Activated B cell treated with CpG ODN at 0.5 μM for 24 hours (primary cell): ENCODE results near the gene CYB5A. TPM values are rescaled to one million over a fixed set of nuclear protein-coding genes. Genes with fewer than 3 reads are reported as not detected.

Source experiments
- ATAC-seq: fragments of 200-7000 bp; cut with Tn5 transposase; one replicate; pipeline ENCODE4 v1.10.0; 2021; ENCODE audit warnings: low read depth, mild to moderate bottlenecking, moderate library complexity
- CTCF ChIA-PET: fragments of 350-600 bp; sonication (Branson Sonifier 250); formaldehyde crosslinking; loops from one replicate; lab custom pipeline; 2021; ENCODE audit warnings: antibody characterized with exemption; lab: Charles Lee
- POLR2A ChIA-PET: fragments of 350-600 bp; sonication (Branson Sonifier 250); formaldehyde crosslinking; loops from one replicate; lab custom pipeline; 2021; ENCODE audit warnings: antibody characterized with exemption; lab: Charles Lee
- DNase-seq: peaks from one replicate; pipeline ENCODE4 v3.0.0; 2022
- H3K27ac Mint-ChIP-seq: one replicate; pipeline ENCODE4 v1.8.0; 2020; ENCODE audit warnings: mixed read lengths
- H3K27me3 Mint-ChIP-seq: one replicate; pipeline ENCODE4 v1.8.0; 2021; ENCODE audit warnings: mixed read lengths
- H3K36me3 Mint-ChIP-seq: one replicate; pipeline ENCODE4 v1.8.0; 2021; ENCODE audit warnings: low read depth, mixed read lengths
- H3K4me1 Mint-ChIP-seq: one replicate; pipeline ENCODE4 v1.8.0; 2021; ENCODE audit warnings: mixed read lengths
- H3K4me3 Mint-ChIP-seq: one replicate; pipeline ENCODE4 v1.8.0; 2020; ENCODE audit warnings: mild to moderate bottlenecking, mixed read lengths
- H3K9me3 Mint-ChIP-seq: one replicate; pipeline ENCODE4 v1.8.0; 2020; ENCODE audit warnings: mixed read lengths
- CTCF ChIP-seq: fragments of 200-600 bp; IDR thresholded peaks from one replicate; pipeline ENCODE4 v1.8.0; 2022; ENCODE audit warnings: antibody characterized with exemption, mild to moderate bottlenecking
- intact Hi-C: fragments of 100-400 bp; cut with micrococcal nuclease; formaldehyde crosslinking; loops from one replicate; pipeline ENCODE4 v1.15.1; 2024
- total RNA-seq: library from RNA; stranded (reverse); gene quantifications from 2 replicates; pipeline ENCODE4 v1.2.3, GENCODE V29; 2022

CYB5A gene
- total RNA-seq, 1 donor from 2014 or later = 47.2 TPM

GRCh38 chr18:74215863-74216262, 75.9 kb downstream of the CYB5A start:
- no peaks in the 10 kb centered on the region for H3K36me3 Mint-ChIP-seq
- H3K4me3 Mint-ChIP-seq = no peak overlapping the region
- H3K9me3 Mint-ChIP-seq = no peaks in the 10 kb centered on the region
- no peak for TF ChIP-seq CTCF
- H3K27me3 Mint-ChIP-seq = peaks cover 2% of the 10 kb centered on the region
- CTCF ChIA-PET = no interaction called here
- intact Hi-C loops = no loop called here
- POLR2A ChIA-PET = no interaction called here
- ATAC-seq (no peak), DNase-seq (no peak)
- H3K4me1 Mint-ChIP-seq = no peaks in the 10 kb centered on the region
- no peak overlapping the region for H3K27ac Mint-ChIP-seq

GRCh38 chr18:74213429-74213828, 78.3 kb downstream of the CYB5A start:
- ChIA-PET CTCF (no interaction called here), POLR2A (no interaction called here)
- Mint-ChIP-seq H3K9me3 (no peaks in the 10 kb centered on the region), H3K27me3 (peaks cover 2% of the 10 kb centered on the region), H3K36me3 (no peaks in the 10 kb centered on the region), H3K4me3 (no peak overlapping the region), H3K27ac (no peak overlapping the region), H3K4me1 (no peaks in the 10 kb centered on the region)
- intact Hi-C loops = no loop called here
- TF ChIP-seq CTCF = no peak
- no peak for DNase-seq
- no peak for ATAC-seq

GRCh38 chr18:74204526-74205152, 87.1 kb downstream of the CYB5A start:
- no peak for DNase-seq
- no peak for ATAC-seq
- H3K9me3 Mint-ChIP-seq = no peaks in the 10 kb centered on the region
- no peaks in the 10 kb centered on the region for H3K27me3 Mint-ChIP-seq
- intact Hi-C loops = no loop called here
- H3K36me3 Mint-ChIP-seq = no peaks in the 10 kb centered on the region
- H3K27ac Mint-ChIP-seq = no peak overlapping the region
- ChIA-PET POLR2A (no interaction called here), CTCF (interaction anchor here (1.2 to 2.2 kb wide), 2 partner anchors 138 kb away, joined by 4 to 5 read pairs; no protein-coding TSS in a partner anchor)
- no peak for TF ChIP-seq CTCF
- no peak overlapping the region for H3K4me3 Mint-ChIP-seq
- peaks cover 2% of the 10 kb centered on the region for H3K4me1 Mint-ChIP-seq

GRCh38 chr18:74203811-74204210, 88.0 kb downstream of the CYB5A start:
- Mint-ChIP-seq H3K27me3 (no peaks in the 10 kb centered on the region), H3K4me3 (no peak overlapping the region), H3K36me3 (no peaks in the 10 kb centered on the region), H3K4me1 (peaks cover 4% of the 10 kb centered on the region), H3K27ac (no peak overlapping the region), H3K9me3 (no peaks in the 10 kb centered on the region)
- POLR2A ChIA-PET = interaction anchor here (0.5 kb wide), 1 partner anchor 59 kb away, joined by 3 read pairs; no protein-coding TSS in a partner anchor
- CTCF ChIA-PET = interaction anchor here (1.2 kb wide), 1 partner anchor 139 kb away, joined by 4 read pairs; no protein-coding TSS in a partner anchor
- TF ChIP-seq CTCF = no peak
- ATAC-seq = no peak
- intact Hi-C loops = no loop called here
- DNase-seq = no peak

Other genes starting within 250 kb of the CYB5A start
- gene FBXO15, start 144.1 kb downstream of the CYB5A start, total RNA-seq = 0.69 and 0.98 TPM in 2 replicates
- gene TIMM21, start 143.4 kb downstream of the CYB5A start, total RNA-seq = 23.3 and 27.0 TPM in 2 replicates
- gene C18orf63, start 23.9 kb upstream of the CYB5A start, total RNA-seq = not detected in 2 replicates
- gene DIPK1C, start 165.3 kb upstream of the CYB5A start, total RNA-seq = not detected in 2 replicates
- 193 and 208 TPM in 2 replicates for gene CNDP2, start 204.4 kb upstream of the CYB5A start, total RNA-seq
- gene CNDP1, start 242.5 kb upstream of the CYB5A start, total RNA-seq = 0.15 and 0.33 TPM in 2 replicates